ENCODE measurements around the gene CST3. TPM values are rescaled to one million over a fixed set of nuclear protein-coding genes. Genes with fewer than 3 reads are reported as not detected.

Gene CST3
- polyA plus RNA-seq, 1 donor from 2014 or later, result 54.6 TPM

DNA sequence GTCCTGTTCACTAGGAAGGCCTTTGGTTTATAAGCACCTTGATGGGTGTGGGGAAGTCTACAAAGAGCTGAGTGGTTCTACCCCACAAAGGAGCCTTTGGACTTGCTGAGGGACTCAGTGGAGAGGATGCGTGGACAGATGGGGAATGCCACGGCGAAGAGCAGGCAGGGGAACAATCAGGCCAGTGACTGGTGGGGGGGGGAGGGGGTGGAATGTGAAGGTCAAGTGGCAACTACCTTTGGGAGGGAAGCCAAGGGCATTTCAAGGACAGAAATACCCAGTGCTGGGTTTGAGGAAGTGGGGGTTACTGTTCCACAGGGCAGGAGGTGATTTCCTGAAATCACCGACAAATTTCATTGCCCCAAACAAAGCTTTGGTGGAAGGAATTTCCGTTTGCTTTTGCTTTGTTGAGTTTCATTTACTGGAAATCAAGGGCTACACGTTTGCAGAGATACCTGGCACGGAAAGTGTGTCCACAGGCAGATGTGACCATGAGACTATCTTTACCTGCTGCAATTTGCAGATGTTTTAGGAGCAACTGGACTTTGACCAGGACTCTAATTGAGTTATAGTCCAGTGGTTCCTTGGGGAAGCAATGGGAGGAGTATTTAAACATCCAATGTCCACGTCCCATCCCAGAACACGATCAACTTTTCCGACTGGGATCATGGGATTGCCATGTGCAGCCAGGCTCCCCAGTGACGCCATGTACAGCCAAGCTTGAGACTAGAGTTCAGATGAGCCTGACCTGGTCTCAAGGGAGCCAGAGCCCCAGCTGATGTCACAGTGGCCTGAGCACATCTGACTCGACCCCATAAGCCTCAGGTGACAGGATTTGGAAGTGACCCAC lies 8.0 kb downstream of the CST3 start:
- Histone ChIP-seq H3K9me3 (ENCODE audit: low read length) (no peaks in the 10 kb centered on the region), H3K36me3 (ENCODE audit: insufficient read depth, low read length) (no peaks in the 10 kb centered on the region), H3K9me2 (ENCODE audit: insufficient read depth, low read length) (no peaks in the 10 kb centered on the region), H3K4me2 (ENCODE audit: low read length) (no peak overlapping the region), H2AFZ (ENCODE audit: low read depth, low read length) (no peak overlapping the region), H3K9ac (ENCODE audit: low read length) (no peak overlapping the region), H3K4me3 (ENCODE audit: low read length) (no peak overlapping the region), H3K27ac (ENCODE audit: low read length) (no peak overlapping the region), H3K27me3 (ENCODE audit: insufficient read depth, low read depth, low read length) (no peaks in the 10 kb centered on the region), H3K79me2 (replicated peaks; ENCODE audit: insufficient read depth, low read length) (no peaks in the 10 kb centered on the region), H4K20me1 (ENCODE audit: insufficient read depth) (no peaks in the 10 kb centered on the region), H3F3A (ENCODE audit: insufficient read depth, low read length, poor library complexity, severe bottlenecking) (no peaks in the 10 kb centered on the region)
- TF ChIP-seq EP300 (conservative IDR thresholded peaks at IDR 0.05; ENCODE audit: poor library complexity, severe bottlenecking), result no peak
- TF ChIP-seq, protein P1, sequence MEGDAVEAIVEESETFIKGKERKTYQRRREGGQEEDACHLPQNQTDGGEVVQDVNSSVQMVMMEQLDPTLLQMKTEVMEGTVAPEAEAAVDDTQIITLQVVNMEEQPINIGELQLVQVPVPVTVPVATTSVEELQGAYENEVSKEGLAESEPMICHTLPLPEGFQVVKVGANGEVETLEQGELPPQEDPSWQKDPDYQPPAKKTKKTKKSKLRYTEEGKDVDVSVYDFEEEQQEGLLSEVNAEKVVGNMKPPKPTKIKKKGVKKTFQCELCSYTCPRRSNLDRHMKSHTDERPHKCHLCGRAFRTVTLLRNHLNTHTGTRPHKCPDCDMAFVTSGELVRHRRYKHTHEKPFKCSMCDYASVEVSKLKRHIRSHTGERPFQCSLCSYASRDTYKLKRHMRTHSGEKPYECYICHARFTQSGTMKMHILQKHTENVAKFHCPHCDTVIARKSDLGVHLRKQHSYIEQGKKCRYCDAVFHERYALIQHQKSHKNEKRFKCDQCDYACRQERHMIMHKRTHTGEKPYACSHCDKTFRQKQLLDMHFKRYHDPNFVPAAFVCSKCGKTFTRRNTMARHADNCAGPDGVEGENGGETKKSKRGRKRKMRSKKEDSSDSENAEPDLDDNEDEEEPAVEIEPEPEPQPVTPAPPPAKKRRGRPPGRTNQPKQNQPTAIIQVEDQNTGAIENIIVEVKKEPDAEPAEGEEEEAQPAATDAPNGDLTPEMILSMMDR (IDR thresholded peaks at IDR 0.05; ENCODE audit: poor library complexity, severe bottlenecking), result no peak
- no peak for TF ChIP-seq POLR2AphosphoS5 (IDR thresholded peaks at IDR 0.05)
- TF ChIP-seq, protein P2, sequence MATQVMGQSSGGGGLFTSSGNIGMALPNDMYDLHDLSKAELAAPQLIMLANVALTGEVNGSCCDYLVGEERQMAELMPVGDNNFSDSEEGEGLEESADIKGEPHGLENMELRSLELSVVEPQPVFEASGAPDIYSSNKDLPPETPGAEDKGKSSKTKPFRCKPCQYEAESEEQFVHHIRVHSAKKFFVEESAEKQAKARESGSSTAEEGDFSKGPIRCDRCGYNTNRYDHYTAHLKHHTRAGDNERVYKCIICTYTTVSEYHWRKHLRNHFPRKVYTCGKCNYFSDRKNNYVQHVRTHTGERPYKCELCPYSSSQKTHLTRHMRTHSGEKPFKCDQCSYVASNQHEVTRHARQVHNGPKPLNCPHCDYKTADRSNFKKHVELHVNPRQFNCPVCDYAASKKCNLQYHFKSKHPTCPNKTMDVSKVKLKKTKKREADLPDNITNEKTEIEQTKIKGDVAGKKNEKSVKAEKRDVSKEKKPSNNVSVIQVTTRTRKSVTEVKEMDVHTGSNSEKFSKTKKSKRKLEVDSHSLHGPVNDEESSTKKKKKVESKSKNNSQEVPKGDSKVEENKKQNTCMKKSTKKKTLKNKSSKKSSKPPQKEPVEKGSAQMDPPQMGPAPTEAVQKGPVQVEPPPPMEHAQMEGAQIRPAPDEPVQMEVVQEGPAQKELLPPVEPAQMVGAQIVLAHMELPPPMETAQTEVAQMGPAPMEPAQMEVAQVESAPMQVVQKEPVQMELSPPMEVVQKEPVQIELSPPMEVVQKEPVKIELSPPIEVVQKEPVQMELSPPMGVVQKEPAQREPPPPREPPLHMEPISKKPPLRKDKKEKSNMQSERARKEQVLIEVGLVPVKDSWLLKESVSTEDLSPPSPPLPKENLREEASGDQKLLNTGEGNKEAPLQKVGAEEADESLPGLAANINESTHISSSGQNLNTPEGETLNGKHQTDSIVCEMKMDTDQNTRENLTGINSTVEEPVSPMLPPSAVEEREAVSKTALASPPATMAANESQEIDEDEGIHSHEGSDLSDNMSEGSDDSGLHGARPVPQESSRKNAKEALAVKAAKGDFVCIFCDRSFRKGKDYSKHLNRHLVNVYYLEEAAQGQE (IDR thresholded peaks at IDR 0.05; ENCODE audit: borderline replicate concordance), result no peak
- no peak for TF ChIP-seq TAF1 (IDR thresholded peaks at IDR 0.05; ENCODE audit: low read depth)
- TF ChIP-seq RAD21 (conservative IDR thresholded peaks at IDR 0.05), result no peak
- TF ChIP-seq MXI1 (conservative IDR thresholded peaks at IDR 0.05; ENCODE audit: poor library complexity, severe bottlenecking), result no peak
- TF ChIP-seq EZH2 (IDR thresholded peaks at IDR 0.05; ENCODE audit: borderline replicate concordance, insufficient read depth, low read length, poor library complexity, severe bottlenecking), result no peak
- TF ChIP-seq SMC3 (conservative IDR thresholded peaks at IDR 0.05; ENCODE audit: poor library complexity), result no peak

DNA sequence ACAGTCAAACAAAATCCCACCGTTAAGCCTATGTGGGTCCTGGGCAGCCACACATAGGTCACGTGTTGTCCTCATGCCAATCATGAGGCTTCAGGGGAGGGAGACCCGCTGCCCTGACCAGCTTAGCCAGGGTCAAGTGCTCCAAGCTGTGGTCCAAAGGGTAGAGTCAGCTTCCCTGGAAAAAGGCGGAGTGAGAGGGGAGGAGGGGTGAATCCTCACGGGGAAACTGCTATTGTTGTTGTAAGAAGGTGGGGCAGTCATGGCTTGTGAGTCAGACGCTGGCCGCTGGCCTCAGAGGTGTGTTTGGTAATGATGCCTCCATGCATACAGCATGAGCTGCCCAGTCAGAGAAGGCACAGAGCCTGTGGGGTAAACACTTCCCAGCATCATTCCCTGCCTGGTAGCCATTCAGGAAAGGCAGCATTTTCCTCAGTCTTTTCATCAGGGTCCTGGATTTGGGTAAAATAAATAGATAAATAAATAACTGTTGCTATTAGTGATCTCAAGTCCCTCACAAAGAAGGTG lies 8.7 kb downstream of the CST3 start:
- Histone ChIP-seq H3K9ac (ENCODE audit: low read length) (no peak overlapping the region), H3K9me2 (ENCODE audit: insufficient read depth, low read length) (no peaks in the 10 kb centered on the region), H3K36me3 (ENCODE audit: insufficient read depth, low read length) (no peaks in the 10 kb centered on the region), H4K20me1 (ENCODE audit: insufficient read depth) (no peaks in the 10 kb centered on the region), H3K27me3 (ENCODE audit: insufficient read depth, low read depth, low read length) (no peaks in the 10 kb centered on the region), H3K27ac (ENCODE audit: low read length) (no peak overlapping the region), H3K4me2 (ENCODE audit: low read length) (no peak overlapping the region), H3K4me3 (ENCODE audit: low read length) (no peak overlapping the region), H3K79me2 (replicated peaks; ENCODE audit: insufficient read depth, low read length) (no peaks in the 10 kb centered on the region), H3K9me3 (ENCODE audit: low read length) (no peaks in the 10 kb centered on the region), H3F3A (ENCODE audit: insufficient read depth, low read length, poor library complexity, severe bottlenecking) (no peaks in the 10 kb centered on the region), H2AFZ (ENCODE audit: low read depth, low read length) (no peak overlapping the region)
- TF ChIP-seq, protein P1 (IDR thresholded peaks at IDR 0.05; ENCODE audit: poor library complexity, severe bottlenecking), result no peak
- TF ChIP-seq TAF1 (IDR thresholded peaks at IDR 0.05; ENCODE audit: low read depth), result no peak
- no peak for TF ChIP-seq EP300 (conservative IDR thresholded peaks at IDR 0.05; ENCODE audit: poor library complexity, severe bottlenecking)
- TF ChIP-seq RAD21 (conservative IDR thresholded peaks at IDR 0.05), result no peak
- TF ChIP-seq POLR2AphosphoS5 (IDR thresholded peaks at IDR 0.05), result no peak
- no peak for TF ChIP-seq EZH2 (IDR thresholded peaks at IDR 0.05; ENCODE audit: borderline replicate concordance, insufficient read depth, low read length, poor library complexity, severe bottlenecking)
- TF ChIP-seq, protein P2 (IDR thresholded peaks at IDR 0.05; ENCODE audit: borderline replicate concordance), result no peak
- TF ChIP-seq MXI1 (conservative IDR thresholded peaks at IDR 0.05; ENCODE audit: poor library complexity, severe bottlenecking), result no peak
- TF ChIP-seq SMC3 (conservative IDR thresholded peaks at IDR 0.05; ENCODE audit: poor library complexity), result no peak
